Fibroblast of mammary gland (primary cell): ENCODE data around the gene CHMP6.

Experiments used
- DNase-seq: peaks from one replicate; pipeline ENCODE4 v3.0.0-alpha.2; 2010; ENCODE audit warnings: low read depth
- H3K4me3 ChIP-seq: 2 replicates; pipeline ENCODE4 v1.5.1; 2011; ENCODE audit warnings: low read depth, mild to moderate bottlenecking, low read length, moderate library complexity; ENCODE audit not compliant: control insufficient read depth
- CTCF ChIP-seq: conservative IDR thresholded peaks from 2 replicates; pipeline ENCODE4 v1.5.1; 2011; ENCODE audit warnings: low read depth, low read length, inconsistent platforms; ENCODE audit not compliant: control insufficient read depth, insufficient read depth

Gene CHMP6

DNA sequence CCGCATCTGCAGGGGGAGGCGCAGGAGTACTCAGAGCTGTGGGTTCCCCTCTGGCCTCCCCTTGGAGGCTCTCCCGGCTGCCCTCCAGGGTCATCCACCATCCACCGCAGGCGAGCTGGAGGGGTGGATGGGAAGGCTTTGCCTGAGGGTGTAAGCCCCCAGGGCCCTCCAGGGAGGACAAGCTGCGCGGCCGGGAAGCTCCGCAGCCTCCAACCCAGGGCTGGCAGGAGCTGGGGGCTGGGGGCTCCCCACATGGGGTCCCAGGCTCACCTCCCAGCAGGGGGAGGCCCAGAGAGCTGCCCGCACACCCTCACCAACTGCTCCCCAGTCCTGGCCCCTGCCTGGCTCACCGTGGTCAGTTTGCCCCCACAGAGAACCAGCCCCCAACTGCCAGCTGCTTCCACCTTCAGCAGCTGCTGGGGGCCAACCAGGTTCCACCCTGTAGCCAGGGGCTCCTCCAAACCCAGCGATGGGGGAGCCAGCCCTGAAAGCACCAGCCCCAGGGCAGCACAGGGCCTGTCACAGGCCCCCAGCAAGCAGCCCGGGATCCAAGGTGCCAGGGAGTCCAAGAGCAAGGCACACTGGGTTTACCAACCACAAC lies 19.8 kb upstream of the CHMP6 start:
- TF ChIP-seq CTCF = no peak
- DNase-seq = no peak

DNA sequence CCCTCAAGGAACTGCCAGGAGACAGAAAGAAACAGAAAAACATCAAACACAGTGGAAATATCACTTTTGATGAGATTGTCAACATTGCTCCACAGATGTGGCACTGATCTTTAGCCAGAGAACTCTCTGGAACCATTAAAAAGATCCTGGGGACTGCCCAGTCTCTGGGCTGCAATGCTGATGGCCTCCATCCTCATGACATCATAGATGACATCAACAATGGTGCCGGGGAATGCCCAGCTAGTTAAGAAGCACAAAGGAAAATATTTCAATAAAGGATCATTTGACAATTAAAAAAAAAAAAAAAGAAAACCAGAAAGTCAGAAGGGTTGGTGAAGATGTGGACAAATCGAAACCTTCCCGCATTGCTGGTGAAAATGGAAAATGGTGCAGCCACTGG lies 14.9 kb upstream of the CHMP6 start:
- no peak for TF ChIP-seq CTCF
- no peak overlapping the region for H3K4me3 ChIP-seq
- DNase-seq = no peak

More for the DNA sequence above, 19.8 kb upstream of the CHMP6 start:
- H3K4me3 ChIP-seq = no peak overlapping the region

GRCh38 chr17:80977172-80977571 lies 14.5 kb upstream of the CHMP6 start:
- TF ChIP-seq CTCF = no peak
- no peak overlapping the region for H3K4me3 ChIP-seq
- no peak for DNase-seq

DNA sequence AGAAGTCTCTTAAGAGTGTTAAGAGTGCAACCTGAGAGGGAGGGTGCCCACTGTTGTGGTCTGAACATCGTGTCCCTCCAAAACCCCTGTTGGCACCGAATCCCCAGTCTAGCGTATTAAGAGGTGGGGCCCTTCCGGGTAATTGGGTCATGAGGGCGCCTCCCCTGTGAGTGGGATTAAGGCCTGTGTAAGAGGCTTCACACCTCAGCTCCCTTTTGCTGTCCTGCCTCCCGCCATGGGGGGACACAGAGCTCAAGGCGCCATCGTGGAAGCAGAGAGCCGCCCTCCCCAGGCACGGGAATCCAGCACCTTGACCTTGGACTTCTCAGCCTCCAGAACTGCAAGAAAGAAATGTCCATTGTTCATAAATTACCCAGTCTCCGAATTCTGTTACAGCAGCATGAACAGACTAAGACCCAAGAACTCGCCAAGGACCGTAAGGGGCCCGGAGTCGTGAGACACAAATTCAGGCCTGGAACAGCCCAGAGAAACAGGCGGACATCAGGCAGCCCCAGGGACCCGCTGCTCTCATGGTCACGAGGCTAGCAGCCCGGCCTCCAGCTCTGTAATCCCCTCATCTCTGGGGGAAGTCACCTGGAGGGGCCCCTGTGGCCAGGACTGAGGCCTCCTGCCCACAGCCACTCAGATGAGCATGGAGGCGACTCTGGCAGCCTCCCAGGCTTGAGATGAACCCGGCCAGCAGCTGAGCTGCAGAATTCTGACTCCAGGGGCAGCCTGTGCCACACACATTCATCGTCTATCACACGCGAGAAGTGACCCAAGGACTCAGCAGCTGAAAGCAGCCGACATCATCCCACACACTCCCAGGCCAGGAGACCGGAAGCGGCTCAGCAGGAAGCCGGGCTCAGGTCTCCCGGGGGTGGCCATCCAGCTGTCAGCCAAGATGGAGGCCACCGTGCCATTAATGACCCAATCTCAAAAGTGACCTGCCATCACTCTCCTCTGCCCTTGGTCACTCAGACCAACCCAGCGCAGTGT lies 12.8 kb upstream of the CHMP6 start:
- TF ChIP-seq CTCF = no peak
- H3K4me3 ChIP-seq = no peak overlapping the region
- no peak for DNase-seq

DNA sequence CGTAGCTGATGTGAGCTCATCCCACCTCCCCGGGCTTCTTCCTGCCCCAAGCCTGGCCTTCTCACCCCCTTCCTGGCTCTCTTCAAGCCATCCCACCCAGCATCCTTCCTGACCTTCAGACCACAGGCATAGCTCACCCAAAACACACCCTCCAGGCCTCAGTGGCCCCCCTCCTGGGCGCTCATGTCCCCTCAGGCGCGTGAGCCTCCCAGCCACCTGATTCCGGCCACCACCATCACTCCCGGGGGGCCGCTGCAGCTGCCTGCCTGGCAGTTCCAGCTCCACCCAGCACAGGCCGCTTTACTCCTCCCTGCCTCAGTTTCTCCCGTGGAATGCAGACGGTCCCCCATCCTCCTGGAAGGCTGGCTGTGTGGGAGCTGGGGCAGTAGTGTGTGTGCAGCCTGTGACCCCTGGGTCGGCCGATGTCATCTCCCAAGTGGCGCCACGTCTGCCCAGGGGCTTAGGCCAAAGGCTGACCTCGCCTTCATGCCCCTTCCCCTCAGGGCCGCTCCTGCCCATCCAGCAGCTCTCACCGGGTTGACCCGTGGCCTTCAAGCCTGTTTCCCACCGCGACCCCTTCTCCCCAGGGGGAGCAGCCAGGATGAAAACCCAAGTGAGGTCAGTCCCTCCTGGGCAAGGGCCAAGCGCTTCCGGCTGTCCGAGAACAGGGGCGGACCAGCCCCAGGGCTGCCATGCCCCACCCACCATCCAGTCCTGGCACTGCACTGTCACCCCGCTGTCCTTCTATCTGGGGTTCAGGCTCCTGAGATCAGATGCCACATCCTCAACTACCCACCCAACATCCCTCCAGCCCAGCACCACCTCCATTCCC lies 11.9 kb upstream of the CHMP6 start:
- H3K4me3 ChIP-seq = no peak overlapping the region
- no peak for TF ChIP-seq CTCF
- DNase-seq = no peak

- no peak overlapping the region for H3K4me3 ChIP-seq
- TF ChIP-seq CTCF = no peak
- DNase-seq = peak; percentile 60
Observed at GRCh38 chr17:80980397-80981061, 11.1 kb upstream of the CHMP6 start.
